Measurements from ENCODE around the gene SLC43A2.
"Not testable (repeated sequence)": the region's sequence is repeated elsewhere in the genome, so short reads cannot be mapped to it uniquely, and the experiment has no call there.

The SLC43A2 gene

GRCh38 chr17:1533661-1534325, 94.8 kb downstream of the SLC43A2 start:
- FAIRE-seq (no peak), DNase-seq (ENCODE audit: insufficient read length, low spot score) (no peak)
- no peak for TF ChIP-seq TAF1 (IDR thresholded peaks at IDR 0.05; ENCODE audit: low read depth, low read length)
- no peak for TF ChIP-seq POLR2AphosphoS5 (IDR thresholded peaks at IDR 0.05; ENCODE audit: low read depth, low read length)
- no peak for TF ChIP-seq POLR2A (IDR thresholded peaks at IDR 0.05; ENCODE audit: low read depth, low read length)
- no peak for TF ChIP-seq POU2F2 (IDR thresholded peaks at IDR 0.05; ENCODE audit: low read depth, low read length)
- no peak for TF ChIP-seq SPI1 (IDR thresholded peaks at IDR 0.05; ENCODE audit: low read depth, low read length)
- no peak for TF ChIP-seq PAX5 (IDR thresholded peaks at IDR 0.05; ENCODE audit: insufficient read depth, low read length, severe bottlenecking)

- FAIRE-seq (no peak), DNase-seq (ENCODE audit: insufficient read length, low spot score) (peak; percentile 34)
Measured at GRCh38 chr17:1532836-1533602, 95.6 kb downstream of the SLC43A2 start.

GRCh38 chr17:1529863-1530262, 98.8 kb downstream of the SLC43A2 start:
- DNase-seq (ENCODE audit: insufficient read length, low spot score) (no peak), FAIRE-seq (no peak)
- TF ChIP-seq POLR2A (IDR thresholded peaks at IDR 0.05; ENCODE audit: low read depth, low read length) (no peak), POU2F2 (IDR thresholded peaks at IDR 0.05; ENCODE audit: low read depth, low read length) (no peak), SPI1 (IDR thresholded peaks at IDR 0.05; ENCODE audit: low read depth, low read length) (no peak), PAX5 (IDR thresholded peaks at IDR 0.05; ENCODE audit: insufficient read depth, low read length, severe bottlenecking) (no peak), TAF1 (IDR thresholded peaks at IDR 0.05; ENCODE audit: low read depth, low read length) (no peak), POLR2AphosphoS5 (IDR thresholded peaks at IDR 0.05; ENCODE audit: low read depth, low read length) (no peak)

More at GRCh38 chr17:1532836-1533602, 95.6 kb downstream of the SLC43A2 start:
- TF ChIP-seq TAF1 (IDR thresholded peaks at IDR 0.05; ENCODE audit: low read depth, low read length) = no peak
- TF ChIP-seq PAX5 (IDR thresholded peaks at IDR 0.05; ENCODE audit: insufficient read depth, low read length, severe bottlenecking) = no peak
- no peak for TF ChIP-seq POLR2AphosphoS5 (IDR thresholded peaks at IDR 0.05; ENCODE audit: low read depth, low read length)
- peak; percentile 85 for TF ChIP-seq SPI1 (IDR thresholded peaks at IDR 0.05; ENCODE audit: low read depth, low read length)

- FAIRE-seq; DNase-seq (ENCODE audit: insufficient read length, low spot score): not testable (repeated sequence)
Measured at GRCh38 chr17:1526876-1527275, 101.8 kb downstream of the SLC43A2 start.

- DNase-seq (ENCODE audit: insufficient read length, low spot score) = no peak
- FAIRE-seq = no peak
- TF ChIP-seq TAF1 (IDR thresholded peaks at IDR 0.05; ENCODE audit: low read depth, low read length) (no peak), POU2F2 (IDR thresholded peaks at IDR 0.05; ENCODE audit: low read depth, low read length) (no peak), PAX5 (IDR thresholded peaks at IDR 0.05; ENCODE audit: insufficient read depth, low read length, severe bottlenecking) (no peak), SPI1 (IDR thresholded peaks at IDR 0.05; ENCODE audit: low read depth, low read length) (no peak), POLR2AphosphoS5 (IDR thresholded peaks at IDR 0.05; ENCODE audit: low read depth, low read length) (no peak), POLR2A (IDR thresholded peaks at IDR 0.05; ENCODE audit: low read depth, low read length) (no peak)
Measured at GRCh38 chr17:1522626-1523025, 106.0 kb downstream of the SLC43A2 start.

- FAIRE-seq (no peak), DNase-seq (ENCODE audit: insufficient read length, low spot score) (no peak)
- no peak for TF ChIP-seq POLR2AphosphoS5 (IDR thresholded peaks at IDR 0.05; ENCODE audit: low read depth, low read length)
- TF ChIP-seq PAX5 (IDR thresholded peaks at IDR 0.05; ENCODE audit: insufficient read depth, low read length, severe bottlenecking) = no peak
- TF ChIP-seq POU2F2 (IDR thresholded peaks at IDR 0.05; ENCODE audit: low read depth, low read length) = no peak
- TF ChIP-seq TAF1 (IDR thresholded peaks at IDR 0.05; ENCODE audit: low read depth, low read length) = no peak
- TF ChIP-seq SPI1 (IDR thresholded peaks at IDR 0.05; ENCODE audit: low read depth, low read length) = no peak
- TF ChIP-seq POLR2A (IDR thresholded peaks at IDR 0.05; ENCODE audit: low read depth, low read length) = no peak
Measured at GRCh38 chr17:1521086-1521640, 107.5 kb downstream of the SLC43A2 start.

- TF ChIP-seq SPI1 (IDR thresholded peaks at IDR 0.05; ENCODE audit: low read depth, low read length) (no peak), POLR2A (IDR thresholded peaks at IDR 0.05; ENCODE audit: low read depth, low read length) (no peak), PAX5 (IDR thresholded peaks at IDR 0.05; ENCODE audit: insufficient read depth, low read length, severe bottlenecking) (no peak), POU2F2 (IDR thresholded peaks at IDR 0.05; ENCODE audit: low read depth, low read length) (no peak), TAF1 (IDR thresholded peaks at IDR 0.05; ENCODE audit: low read depth, low read length) (no peak), POLR2AphosphoS5 (IDR thresholded peaks at IDR 0.05; ENCODE audit: low read depth, low read length) (no peak)
- no peak for FAIRE-seq
- DNase-seq (ENCODE audit: insufficient read length, low spot score) = no peak
Measured at GRCh38 chr17:1519678-1520077, 109.0 kb downstream of the SLC43A2 start.
